ENCODE measurements around the gene GLIPR2. TPM values are rescaled to one million over a fixed set of nuclear protein-coding genes. Genes with fewer than 3 reads are reported as not detected.

Gene GLIPR2
- total and polyA plus RNA-seq, 2 experiments from 2014 or later: 5.1 to 5.7 TPM

DNA sequence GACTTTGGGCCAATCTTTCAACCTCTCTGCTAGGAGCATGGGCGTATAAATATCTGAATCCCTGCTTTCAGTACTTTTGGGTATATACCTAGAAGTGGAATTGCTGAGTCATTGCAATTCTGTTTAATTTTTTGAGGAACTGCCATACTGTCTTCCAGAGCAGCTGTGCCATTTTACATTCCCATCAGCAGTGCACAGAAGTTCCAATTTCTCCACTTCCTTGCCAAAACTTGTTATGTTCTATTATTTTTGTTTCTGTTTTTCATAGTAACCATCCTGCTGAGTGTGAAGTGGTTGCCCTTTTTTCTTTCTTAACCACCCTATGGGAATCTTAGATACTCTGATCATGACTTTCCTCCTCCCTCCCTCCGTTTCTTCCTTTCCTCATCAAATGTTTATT is 21.6 kb downstream of the GLIPR2 start:
- TF ChIP-seq, protein P1, sequence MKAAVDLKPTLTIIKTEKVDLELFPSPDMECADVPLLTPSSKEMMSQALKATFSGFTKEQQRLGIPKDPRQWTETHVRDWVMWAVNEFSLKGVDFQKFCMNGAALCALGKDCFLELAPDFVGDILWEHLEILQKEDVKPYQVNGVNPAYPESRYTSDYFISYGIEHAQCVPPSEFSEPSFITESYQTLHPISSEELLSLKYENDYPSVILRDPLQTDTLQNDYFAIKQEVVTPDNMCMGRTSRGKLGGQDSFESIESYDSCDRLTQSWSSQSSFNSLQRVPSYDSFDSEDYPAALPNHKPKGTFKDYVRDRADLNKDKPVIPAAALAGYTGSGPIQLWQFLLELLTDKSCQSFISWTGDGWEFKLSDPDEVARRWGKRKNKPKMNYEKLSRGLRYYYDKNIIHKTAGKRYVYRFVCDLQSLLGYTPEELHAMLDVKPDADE (IDR thresholded peaks at IDR 0.05): no peak
- TF ChIP-seq, protein P2, sequence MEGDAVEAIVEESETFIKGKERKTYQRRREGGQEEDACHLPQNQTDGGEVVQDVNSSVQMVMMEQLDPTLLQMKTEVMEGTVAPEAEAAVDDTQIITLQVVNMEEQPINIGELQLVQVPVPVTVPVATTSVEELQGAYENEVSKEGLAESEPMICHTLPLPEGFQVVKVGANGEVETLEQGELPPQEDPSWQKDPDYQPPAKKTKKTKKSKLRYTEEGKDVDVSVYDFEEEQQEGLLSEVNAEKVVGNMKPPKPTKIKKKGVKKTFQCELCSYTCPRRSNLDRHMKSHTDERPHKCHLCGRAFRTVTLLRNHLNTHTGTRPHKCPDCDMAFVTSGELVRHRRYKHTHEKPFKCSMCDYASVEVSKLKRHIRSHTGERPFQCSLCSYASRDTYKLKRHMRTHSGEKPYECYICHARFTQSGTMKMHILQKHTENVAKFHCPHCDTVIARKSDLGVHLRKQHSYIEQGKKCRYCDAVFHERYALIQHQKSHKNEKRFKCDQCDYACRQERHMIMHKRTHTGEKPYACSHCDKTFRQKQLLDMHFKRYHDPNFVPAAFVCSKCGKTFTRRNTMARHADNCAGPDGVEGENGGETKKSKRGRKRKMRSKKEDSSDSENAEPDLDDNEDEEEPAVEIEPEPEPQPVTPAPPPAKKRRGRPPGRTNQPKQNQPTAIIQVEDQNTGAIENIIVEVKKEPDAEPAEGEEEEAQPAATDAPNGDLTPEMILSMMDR (conservative IDR thresholded peaks at IDR 0.05; ENCODE audit: low read depth in 2 of 2): no peak
- TF ChIP-seq ZNF331 (CRISPR knock-in tag; IDR thresholded peaks at IDR 0.05; ENCODE audit: low read depth) (no peak), STAT1 (IDR thresholded peaks at IDR 0.05; ENCODE audit: unreplicated experiment) (no peak), EZH2phosphoT487 (IDR thresholded peaks at IDR 0.05; ENCODE audit: unreplicated experiment) (no peak), EZH2 (IDR thresholded peaks at IDR 0.05; ENCODE audit: low read depth, unreplicated experiment) (no peak), JUNB (IDR thresholded peaks at IDR 0.05; ENCODE audit: unreplicated experiment) (no peak), CREB1 (CRISPR knock-in tag; IDR thresholded peaks at IDR 0.05; ENCODE audit: low read depth) (no peak), ZNF114 (CRISPR knock-in tag; IDR thresholded peaks at IDR 0.05) (no peak), NANOG (IDR thresholded peaks at IDR 0.05; ENCODE audit: borderline replicate concordance) (no peak), POLR2AphosphoS5 (IDR thresholded peaks at IDR 0.05; ENCODE audit: low read depth) (no peak)
- TF ChIP-seq, protein P3, sequence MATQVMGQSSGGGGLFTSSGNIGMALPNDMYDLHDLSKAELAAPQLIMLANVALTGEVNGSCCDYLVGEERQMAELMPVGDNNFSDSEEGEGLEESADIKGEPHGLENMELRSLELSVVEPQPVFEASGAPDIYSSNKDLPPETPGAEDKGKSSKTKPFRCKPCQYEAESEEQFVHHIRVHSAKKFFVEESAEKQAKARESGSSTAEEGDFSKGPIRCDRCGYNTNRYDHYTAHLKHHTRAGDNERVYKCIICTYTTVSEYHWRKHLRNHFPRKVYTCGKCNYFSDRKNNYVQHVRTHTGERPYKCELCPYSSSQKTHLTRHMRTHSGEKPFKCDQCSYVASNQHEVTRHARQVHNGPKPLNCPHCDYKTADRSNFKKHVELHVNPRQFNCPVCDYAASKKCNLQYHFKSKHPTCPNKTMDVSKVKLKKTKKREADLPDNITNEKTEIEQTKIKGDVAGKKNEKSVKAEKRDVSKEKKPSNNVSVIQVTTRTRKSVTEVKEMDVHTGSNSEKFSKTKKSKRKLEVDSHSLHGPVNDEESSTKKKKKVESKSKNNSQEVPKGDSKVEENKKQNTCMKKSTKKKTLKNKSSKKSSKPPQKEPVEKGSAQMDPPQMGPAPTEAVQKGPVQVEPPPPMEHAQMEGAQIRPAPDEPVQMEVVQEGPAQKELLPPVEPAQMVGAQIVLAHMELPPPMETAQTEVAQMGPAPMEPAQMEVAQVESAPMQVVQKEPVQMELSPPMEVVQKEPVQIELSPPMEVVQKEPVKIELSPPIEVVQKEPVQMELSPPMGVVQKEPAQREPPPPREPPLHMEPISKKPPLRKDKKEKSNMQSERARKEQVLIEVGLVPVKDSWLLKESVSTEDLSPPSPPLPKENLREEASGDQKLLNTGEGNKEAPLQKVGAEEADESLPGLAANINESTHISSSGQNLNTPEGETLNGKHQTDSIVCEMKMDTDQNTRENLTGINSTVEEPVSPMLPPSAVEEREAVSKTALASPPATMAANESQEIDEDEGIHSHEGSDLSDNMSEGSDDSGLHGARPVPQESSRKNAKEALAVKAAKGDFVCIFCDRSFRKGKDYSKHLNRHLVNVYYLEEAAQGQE (IDR thresholded peaks at IDR 0.05; ENCODE audit: unreplicated experiment): no peak
- TF ChIP-seq, protein P4, sequence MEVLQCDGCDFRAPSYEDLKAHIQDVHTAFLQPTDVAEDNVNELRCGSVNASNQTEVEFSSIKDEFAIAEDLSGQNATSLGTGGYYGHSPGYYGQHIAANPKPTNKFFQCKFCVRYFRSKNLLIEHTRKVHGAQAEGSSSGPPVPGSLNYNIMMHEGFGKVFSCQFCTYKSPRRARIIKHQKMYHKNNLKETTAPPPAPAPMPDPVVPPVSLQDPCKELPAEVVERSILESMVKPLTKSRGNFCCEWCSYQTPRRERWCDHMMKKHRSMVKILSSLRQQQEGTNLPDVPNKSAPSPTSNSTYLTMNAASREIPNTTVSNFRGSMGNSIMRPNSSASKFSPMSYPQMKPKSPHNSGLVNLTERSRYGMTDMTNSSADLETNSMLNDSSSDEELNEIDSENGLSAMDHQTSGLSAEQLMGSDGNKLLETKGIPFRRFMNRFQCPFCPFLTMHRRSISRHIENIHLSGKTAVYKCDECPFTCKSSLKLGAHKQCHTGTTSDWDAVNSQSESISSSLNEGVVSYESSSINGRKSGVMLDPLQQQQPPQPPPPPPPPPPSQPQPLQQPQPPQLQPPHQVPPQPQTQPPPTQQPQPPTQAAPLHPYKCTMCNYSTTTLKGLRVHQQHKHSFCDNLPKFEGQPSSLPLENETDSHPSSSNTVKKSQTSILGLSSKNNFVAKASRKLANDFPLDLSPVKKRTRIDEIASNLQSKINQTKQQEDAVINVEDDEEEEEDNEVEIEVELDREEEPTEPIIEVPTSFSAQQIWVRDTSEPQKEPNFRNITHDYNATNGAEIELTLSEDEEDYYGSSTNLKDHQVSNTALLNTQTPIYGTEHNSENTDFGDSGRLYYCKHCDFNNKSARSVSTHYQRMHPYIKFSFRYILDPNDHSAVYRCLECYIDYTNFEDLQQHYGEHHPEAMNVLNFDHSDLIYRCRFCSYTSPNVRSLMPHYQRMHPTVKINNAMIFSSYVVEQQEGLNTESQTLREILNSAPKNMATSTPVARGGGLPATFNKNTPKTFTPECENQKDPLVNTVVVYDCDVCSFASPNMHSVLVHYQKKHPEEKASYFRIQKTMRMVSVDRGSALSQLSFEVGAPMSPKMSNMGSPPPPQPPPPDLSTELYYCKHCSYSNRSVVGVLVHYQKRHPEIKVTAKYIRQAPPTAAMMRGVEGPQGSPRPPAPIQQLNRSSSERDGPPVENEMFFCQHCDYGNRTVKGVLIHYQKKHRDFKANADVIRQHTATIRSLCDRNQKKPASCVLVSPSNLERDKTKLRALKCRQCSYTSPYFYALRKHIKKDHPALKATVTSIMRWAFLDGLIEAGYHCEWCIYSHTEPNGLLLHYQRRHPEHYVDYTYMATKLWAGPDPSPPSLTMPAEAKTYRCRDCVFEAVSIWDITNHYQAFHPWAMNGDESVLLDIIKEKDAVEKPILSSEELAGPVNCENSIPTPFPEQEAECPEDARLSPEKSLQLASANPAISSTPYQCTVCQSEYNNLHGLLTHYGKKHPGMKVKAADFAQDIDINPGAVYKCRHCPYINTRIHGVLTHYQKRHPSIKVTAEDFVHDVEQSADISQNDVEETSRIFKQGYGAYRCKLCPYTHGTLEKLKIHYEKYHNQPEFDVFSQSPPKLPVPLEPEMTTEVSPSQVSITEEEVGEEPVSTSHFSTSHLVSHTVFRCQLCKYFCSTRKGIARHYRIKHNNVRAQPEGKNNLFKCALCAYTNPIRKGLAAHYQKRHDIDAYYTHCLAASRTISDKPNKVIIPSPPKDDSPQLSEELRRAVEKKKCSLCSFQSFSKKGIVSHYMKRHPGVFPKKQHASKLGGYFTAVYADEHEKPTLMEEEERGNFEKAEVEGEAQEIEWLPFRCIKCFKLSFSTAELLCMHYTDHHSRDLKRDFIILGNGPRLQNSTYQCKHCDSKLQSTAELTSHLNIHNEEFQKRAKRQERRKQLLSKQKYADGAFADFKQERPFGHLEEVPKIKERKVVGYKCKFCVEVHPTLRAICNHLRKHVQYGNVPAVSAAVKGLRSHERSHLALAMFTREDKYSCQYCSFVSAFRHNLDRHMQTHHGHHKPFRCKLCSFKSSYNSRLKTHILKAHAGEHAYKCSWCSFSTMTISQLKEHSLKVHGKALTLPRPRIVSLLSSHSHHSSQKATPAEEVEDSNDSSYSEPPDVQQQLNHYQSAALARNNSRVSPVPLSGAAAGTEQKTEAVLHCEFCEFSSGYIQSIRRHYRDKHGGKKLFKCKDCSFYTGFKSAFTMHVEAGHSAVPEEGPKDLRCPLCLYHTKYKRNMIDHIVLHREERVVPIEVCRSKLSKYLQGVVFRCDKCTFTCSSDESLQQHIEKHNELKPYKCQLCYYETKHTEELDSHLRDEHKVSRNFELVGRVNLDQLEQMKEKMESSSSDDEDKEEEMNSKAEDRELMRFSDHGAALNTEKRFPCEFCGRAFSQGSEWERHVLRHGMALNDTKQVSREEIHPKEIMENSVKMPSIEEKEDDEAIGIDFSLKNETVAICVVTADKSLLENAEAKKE (CRISPR knock-in tag; IDR thresholded peaks at IDR 0.05): no peak
- H3K9me3 Mint-ChIP-seq: peaks cover 28% of the 10 kb centered on the region
- Histone ChIP-seq H3K9me2 (ENCODE audit: insufficient read depth) (peaks cover 3% of the 10 kb centered on the region; the same call in 1 of the 2 replicates), H3K79me2 (replicated peaks; ENCODE audit: insufficient read depth) (no peaks in the 10 kb centered on the region), H3K27ac (ENCODE audit: low read depth) (no peak overlapping the region), H3K4me1 (ENCODE audit: insufficient read depth) (peaks cover 11% of the 10 kb centered on the region; the same call in 1 of the 2 replicates), H3F3A (replicated peaks; ENCODE audit: low read depth) (peaks cover 4% of the 10 kb centered on the region; the same call in 1 of the 2 replicates), H2AFZ (no peak overlapping the region), H3K27me3 (ENCODE audit: insufficient read depth) (no peaks in the 10 kb centered on the region), H3K4me2 (no peak overlapping the region), H4K20me1 (replicated peaks; ENCODE audit: insufficient read depth) (no peaks in the 10 kb centered on the region), H3K36me3 (ENCODE audit: insufficient read depth) (no peaks in the 10 kb centered on the region), H3K4me3 (no peak overlapping the region)
- H3K4me3 Mint-ChIP-seq: no peak overlapping the region
- no peak for DNase-seq (ENCODE audit: low spot score)
- no peak overlapping the region for H3K27ac Mint-ChIP-seq
- peaks cover 29% of the 10 kb centered on the region for H3K4me1 Mint-ChIP-seq
- H3K36me3 Mint-ChIP-seq (ENCODE audit: low read depth): peaks cover 31% of the 10 kb centered on the region
- H3K27me3 Mint-ChIP-seq (ENCODE audit: insufficient read depth, low read depth, poor library complexity): peaks cover 16% of the 10 kb centered on the region
- no peak for ATAC-seq

Data from GM23338 (cell line).